Gastrocnemius medialis (tissue), 4 donors: ENCODE measurements around the gene SIK3.

ENCODE experiments used
- POLR2A ChIP-seq, 2 donors: fragments of 450-650 bp; IDR thresholded peaks; one replicate each; pipeline ENCODE4 v1.6.1; 2017; ENCODE audit warnings: antibody characterized with exemption in 2 of 2, mild to moderate bottlenecking in 2 of 2, moderate library complexity in 2 of 2
- TF ChIP-seq, protein P1 (sequence below), 5 experiments: fragments of 450-650 bp in 3 of 5; fragments of 200-600 bp in 2 of 5; sonication (generic) in 2 of 5; IDR thresholded peaks in 4 of 5; conservative IDR thresholded peaks in 1 of 5; 1 replicate in 4 of 5; 2 replicates in 1 of 5; pipeline ENCODE4 v1.5.1; 2016 to 2019; ENCODE audit warnings: antibody characterized with exemption in 5 of 5, mild to moderate bottlenecking in 3 of 5, moderate library complexity in 3 of 5

- TF ChIP-seq, protein P1, sequence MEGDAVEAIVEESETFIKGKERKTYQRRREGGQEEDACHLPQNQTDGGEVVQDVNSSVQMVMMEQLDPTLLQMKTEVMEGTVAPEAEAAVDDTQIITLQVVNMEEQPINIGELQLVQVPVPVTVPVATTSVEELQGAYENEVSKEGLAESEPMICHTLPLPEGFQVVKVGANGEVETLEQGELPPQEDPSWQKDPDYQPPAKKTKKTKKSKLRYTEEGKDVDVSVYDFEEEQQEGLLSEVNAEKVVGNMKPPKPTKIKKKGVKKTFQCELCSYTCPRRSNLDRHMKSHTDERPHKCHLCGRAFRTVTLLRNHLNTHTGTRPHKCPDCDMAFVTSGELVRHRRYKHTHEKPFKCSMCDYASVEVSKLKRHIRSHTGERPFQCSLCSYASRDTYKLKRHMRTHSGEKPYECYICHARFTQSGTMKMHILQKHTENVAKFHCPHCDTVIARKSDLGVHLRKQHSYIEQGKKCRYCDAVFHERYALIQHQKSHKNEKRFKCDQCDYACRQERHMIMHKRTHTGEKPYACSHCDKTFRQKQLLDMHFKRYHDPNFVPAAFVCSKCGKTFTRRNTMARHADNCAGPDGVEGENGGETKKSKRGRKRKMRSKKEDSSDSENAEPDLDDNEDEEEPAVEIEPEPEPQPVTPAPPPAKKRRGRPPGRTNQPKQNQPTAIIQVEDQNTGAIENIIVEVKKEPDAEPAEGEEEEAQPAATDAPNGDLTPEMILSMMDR (IDR thresholded peaks at IDR 0.05 in 4 of 5, conservative IDR thresholded peaks at IDR 0.05 in 1 of 5) = peak in 2 of 5 experiments; percentile 11 to 43
- TF ChIP-seq POLR2A (IDR thresholded peaks at IDR 0.05) = no peak
Measured at GRCh38 chr11:116927163-116927974, 170.9 kb downstream of the SIK3 start.
